Glomerular visceral epithelial cell (primary cell): ENCODE results near the gene CHCHD6.

Experiments used
- DNase-seq: peaks from one replicate; pipeline ENCODE4 v3.0.0-alpha.2; 2016; ENCODE audit errors: extremely low spot score

The CHCHD6 gene

GRCh38 chr3:127008236-127008635, 304.2 kb downstream of the CHCHD6 start:
- DNase-seq: no peak

GRCh38 chr3:127009531-127009930, 305.5 kb downstream of the CHCHD6 start:
- DNase-seq: no peak
